NOMO-1 treated with DMSO at 0.1 percent for 48 hours (cell line): ENCODE data around the gene SCGB1D1.

Source experiments
- DNase-seq: peaks from one replicate; lab custom pipeline; 2025; ENCODE audit not compliant: unreplicated experiment; lab: John Stamatoyannopoulos, UW

The SCGB1D1 gene

GRCh38 chr11:62221498-62221897 lies 31.5 kb downstream of the SCGB1D1 start:
- no peak for DNase-seq

- no peak for DNase-seq
These were observed 33.1 kb downstream of the SCGB1D1 start for GRCh38 chr11:62223095-62223494.

GRCh38 chr11:62233730-62234129 lies 43.7 kb downstream of the SCGB1D1 start:
- DNase-seq = peak; percentile 7

GRCh38 chr11:62236187-62236586 lies 46.2 kb downstream of the SCGB1D1 start:
- DNase-seq = no peak

GRCh38 chr11:62237499-62237898 lies 47.5 kb downstream of the SCGB1D1 start:
- no peak for DNase-seq

- no peak for DNase-seq
These were observed 48.1 kb downstream of the SCGB1D1 start for GRCh38 chr11:62238151-62238550.

GRCh38 chr11:62241095-62241494 lies 51.1 kb downstream of the SCGB1D1 start:
- no peak for DNase-seq

GRCh38 chr11:62242021-62242420 lies 52.0 kb downstream of the SCGB1D1 start, which contains the start of gene SCGB1D2:
Gene SCGB1D2, plus strand, starts transcription at chr11:62242239. Its CDS starts 69 bp downstream, at chr11:62242308.
- DNase-seq = no peak
